Stimulated activated CD4-positive, alpha-beta T cell treated with anti-CD3 and anti-CD28 coated beads, Interleukin-1b, Interleukin-23, amount 100 ng/mL, for 48 hours (primary cell): ENCODE data around the gene DRAM1.
"Not testable (repeated sequence)": the region's sequence is repeated elsewhere in the genome, so short reads cannot be mapped to it uniquely, and the experiment has no call there.

Experiments
- DNase-seq: peaks from one replicate; pipeline ENCODE4 v3.0.0-alpha.2; 2020

Gene DRAM1

GRCh38 chr12:101876861-101877805 lies at the start of gene DRAM1:
Gene DRAM1, plus strand, starts transcription at chr12:101877580. Its CDS starts 210 bp downstream, at chr12:101877790.
- peak; percentile 71 for DNase-seq

- no peak for DNase-seq
Observed at GRCh38 chr12:101828463-101829196, 48.8 kb upstream of the DRAM1 start.

GRCh38 chr12:101829639-101830366 lies 47.6 kb upstream of the DRAM1 start:
- no peak for DNase-seq

GRCh38 chr12:101830367-101831325 lies 46.7 kb upstream of the DRAM1 start, which contains the start of gene GNPTAB:
Gene GNPTAB, minus strand, starts transcription at chr12:101830959. Its CDS starts 284 bp downstream, at chr12:101830675.
- DNase-seq = peak; percentile 95

GRCh38 chr12:101832030-101832429 lies 45.4 kb upstream of the DRAM1 start:
- DNase-seq = no peak

GRCh38 chr12:101838628-101839323 lies 38.6 kb upstream of the DRAM1 start:
- DNase-seq = no peak

GRCh38 chr12:101839324-101840283 lies 37.8 kb upstream of the DRAM1 start:
- peak; percentile 61 for DNase-seq

GRCh38 chr12:101841069-101841468 lies 36.3 kb upstream of the DRAM1 start:
- no peak for DNase-seq

GRCh38 chr12:101845137-101845711 lies 32.2 kb upstream of the DRAM1 start:
- no peak for DNase-seq

- DNase-seq = no peak
Observed at GRCh38 chr12:101847325-101847724, 30.1 kb upstream of the DRAM1 start.

GRCh38 chr12:101850199-101850598 lies 27.2 kb upstream of the DRAM1 start:
- DNase-seq = no peak

GRCh38 chr12:101852998-101853397 lies 24.4 kb upstream of the DRAM1 start:
- no peak for DNase-seq

GRCh38 chr12:101854747-101855146 lies 22.6 kb upstream of the DRAM1 start:
- DNase-seq = no peak

GRCh38 chr12:101855364-101855884 lies 22.0 kb upstream of the DRAM1 start:
- DNase-seq = no peak

GRCh38 chr12:101855976-101856375 lies 21.4 kb upstream of the DRAM1 start:
- no peak for DNase-seq

GRCh38 chr12:101856614-101857013 lies 20.8 kb upstream of the DRAM1 start:
- not testable (repeated sequence) for DNase-seq

GRCh38 chr12:101857043-101857558 lies 20.3 kb upstream of the DRAM1 start:
- no peak for DNase-seq

- no peak for DNase-seq
Observed at GRCh38 chr12:101858361-101858760, 19.0 kb upstream of the DRAM1 start.
